AG09309 (cell line): ENCODE results near the gene CCDC85A.

Source experiments
- DNase-seq: peaks from one replicate; pipeline ENCODE4 v3.0.0-alpha.2; 2010; ENCODE audit warnings: low read depth
- H3K4me3 ChIP-seq: 2 replicates; pipeline ENCODE4 v1.5.1; 2011; ENCODE audit warnings: mild to moderate bottlenecking, low read depth, low read length, moderate library complexity; ENCODE audit not compliant: control insufficient read depth
- CTCF ChIP-seq: IDR thresholded peaks from 2 replicates; pipeline ENCODE4 v1.5.1; 2011; ENCODE audit warnings: mild to moderate bottlenecking, low read depth, low read length, inconsistent platforms; ENCODE audit not compliant: insufficient read depth, control insufficient read depth; ENCODE audit errors: missing control alignments

Gene CCDC85A

DNA sequence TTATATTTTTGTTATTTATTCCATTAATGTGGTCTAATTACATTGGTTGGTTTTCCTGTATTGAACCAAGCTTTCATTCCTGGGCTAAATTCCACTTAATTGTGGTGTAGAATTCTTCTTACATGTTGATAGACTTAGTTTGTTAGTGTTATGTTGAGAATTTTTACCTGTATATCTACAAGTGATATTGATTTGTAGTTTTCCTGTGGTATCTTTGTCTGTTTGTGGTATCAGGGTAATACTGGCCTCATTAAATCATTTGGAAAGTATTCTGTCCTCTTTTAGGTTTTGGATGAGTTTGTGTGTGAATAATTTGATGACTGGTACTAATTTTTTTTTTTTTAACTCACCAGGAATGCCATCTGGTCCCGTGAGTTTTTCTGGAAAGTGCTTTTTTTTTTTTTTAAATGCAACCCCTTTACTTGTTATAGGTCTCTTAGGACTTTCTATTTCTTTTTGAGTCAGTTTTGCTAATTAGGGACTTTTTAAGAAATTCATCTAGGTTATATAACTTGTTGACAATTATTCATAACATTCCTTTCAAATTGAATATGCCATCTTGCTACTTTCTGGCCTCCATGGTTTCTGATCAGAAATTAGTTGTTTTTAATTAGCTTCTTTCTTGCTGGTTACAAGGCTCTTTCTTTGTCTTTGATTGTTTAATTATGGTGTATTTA, 232.8 kb downstream of the CCDC85A start:
- no peak overlapping the region for H3K4me3 ChIP-seq
- no peak for DNase-seq
- no peak for TF ChIP-seq CTCF
